T-helper 9 cell (primary cell): ENCODE measurements around the gene TNS1.

Experiments used
- DNase-seq: peaks from one replicate; pipeline ENCODE4 v3.0.0-alpha.2; 2020

The TNS1 gene

GRCh38 chr2:217955881-217956493, 46.8 kb downstream of the TNS1 start:
- no peak for DNase-seq

- no peak for DNase-seq
These were observed 47.6 kb downstream of the TNS1 start for GRCh38 chr2:217954971-217955740.

GRCh38 chr2:217954469-217954868, 48.3 kb downstream of the TNS1 start:
- DNase-seq, result no peak

GRCh38 chr2:217954051-217954450, 48.7 kb downstream of the TNS1 start:
- no peak for DNase-seq

DNA sequence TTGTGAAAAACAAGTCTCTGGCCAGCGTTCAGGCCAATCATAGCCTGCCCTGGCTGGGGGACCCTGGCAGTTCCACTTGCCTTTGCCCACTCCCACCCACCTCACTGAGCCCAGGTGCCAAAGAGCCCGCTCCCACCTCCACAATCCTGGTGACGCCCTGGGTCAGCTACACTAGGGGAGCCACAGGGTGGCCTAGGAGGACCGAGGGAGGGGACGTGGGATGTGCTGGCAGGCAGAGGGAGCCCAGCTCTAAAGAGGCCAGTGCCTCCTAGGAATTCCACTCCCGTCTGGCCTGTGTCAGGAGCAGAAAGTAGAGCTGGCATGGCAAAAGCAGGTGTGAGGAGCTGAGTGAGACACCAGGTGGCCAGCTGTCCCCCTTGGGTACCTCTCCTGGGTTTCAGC, 49.3 kb downstream of the TNS1 start:
- no peak for DNase-seq

GRCh38 chr2:217953011-217953481, 49.7 kb downstream of the TNS1 start:
- no peak for DNase-seq

- no peak for DNase-seq
These were observed 50.4 kb downstream of the TNS1 start for GRCh38 chr2:217952409-217952808.

- no peak for DNase-seq
These were observed 51.1 kb downstream of the TNS1 start for GRCh38 chr2:217951521-217952247.

GRCh38 chr2:217951091-217951490, 51.7 kb downstream of the TNS1 start:
- DNase-seq, result no peak

GRCh38 chr2:217950401-217950871, 52.4 kb downstream of the TNS1 start:
- DNase-seq, result no peak

GRCh38 chr2:217949447-217949846, 53.3 kb downstream of the TNS1 start:
- DNase-seq, result no peak

- no peak for DNase-seq
These were observed 53.9 kb downstream of the TNS1 start for GRCh38 chr2:217948897-217949296.

DNA sequence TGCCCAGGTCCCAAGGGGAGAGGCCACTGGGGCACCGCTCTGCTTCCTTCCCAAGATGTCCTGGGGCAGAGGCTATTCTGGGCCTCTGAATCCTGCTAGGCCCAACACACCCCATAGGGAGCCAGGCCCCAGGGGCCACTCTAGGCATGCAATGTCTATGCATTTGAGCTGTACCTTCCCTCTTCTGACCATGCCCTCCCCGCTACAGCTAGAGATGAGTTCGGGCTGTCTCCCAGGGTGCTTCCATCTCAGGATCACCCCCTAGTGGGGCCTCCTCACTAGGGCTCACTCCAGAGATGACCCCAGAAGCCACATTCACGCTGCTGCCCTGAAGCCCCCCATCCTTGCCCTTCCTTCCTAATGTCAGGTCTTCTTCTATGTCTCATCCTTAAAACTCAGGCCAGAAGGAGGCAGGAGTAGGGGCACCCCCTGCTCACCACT, 54.4 kb downstream of the TNS1 start:
- no peak for DNase-seq

GRCh38 chr2:217947383-217948350, 55.1 kb downstream of the TNS1 start:
- no peak for DNase-seq

GRCh38 chr2:217946051-217946450, 56.7 kb downstream of the TNS1 start:
- no peak for DNase-seq

- DNase-seq, result no peak
These were observed 57.3 kb downstream of the TNS1 start for GRCh38 chr2:217945530-217945929.

DNA sequence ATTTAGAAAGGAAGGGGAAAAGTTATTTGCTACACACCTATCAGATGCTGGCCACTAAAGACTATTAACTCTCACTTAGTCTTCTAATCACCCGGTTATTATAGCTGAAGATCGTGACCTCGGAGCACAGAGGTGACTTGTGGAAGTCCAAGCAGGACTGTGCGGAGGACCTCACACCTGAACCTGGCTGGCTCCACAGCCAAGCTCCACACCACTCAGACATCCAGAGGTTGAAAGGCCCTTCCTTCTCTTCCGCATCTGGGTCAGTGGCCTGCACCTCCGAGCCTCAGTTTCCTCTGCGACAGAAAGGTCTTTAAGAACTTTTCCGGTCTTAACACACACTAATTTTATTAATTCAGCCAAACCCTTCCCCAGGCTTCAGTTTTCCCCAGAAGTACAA, 57.9 kb downstream of the TNS1 start:
- DNase-seq, result no peak

DNA sequence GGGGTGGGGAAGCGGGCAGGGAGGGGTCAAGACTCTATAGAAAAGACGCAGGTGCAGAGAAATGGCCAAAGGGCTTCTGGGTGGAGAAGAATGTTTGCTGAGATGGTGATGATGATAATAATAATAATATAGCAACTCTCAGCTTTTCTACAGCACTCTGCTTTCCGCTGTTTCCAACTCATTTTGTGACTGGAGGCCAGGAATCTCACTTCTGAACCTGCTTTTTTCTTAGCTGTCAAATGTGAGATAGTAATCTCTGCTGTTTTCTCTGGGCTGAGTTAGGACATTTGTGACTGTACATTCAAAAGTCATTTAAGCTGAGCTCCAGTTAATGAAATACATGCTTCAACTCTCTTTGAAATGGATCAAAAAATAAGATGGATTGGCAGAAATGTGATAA, 58.4 kb downstream of the TNS1 start:
- DNase-seq, result no peak

DNA sequence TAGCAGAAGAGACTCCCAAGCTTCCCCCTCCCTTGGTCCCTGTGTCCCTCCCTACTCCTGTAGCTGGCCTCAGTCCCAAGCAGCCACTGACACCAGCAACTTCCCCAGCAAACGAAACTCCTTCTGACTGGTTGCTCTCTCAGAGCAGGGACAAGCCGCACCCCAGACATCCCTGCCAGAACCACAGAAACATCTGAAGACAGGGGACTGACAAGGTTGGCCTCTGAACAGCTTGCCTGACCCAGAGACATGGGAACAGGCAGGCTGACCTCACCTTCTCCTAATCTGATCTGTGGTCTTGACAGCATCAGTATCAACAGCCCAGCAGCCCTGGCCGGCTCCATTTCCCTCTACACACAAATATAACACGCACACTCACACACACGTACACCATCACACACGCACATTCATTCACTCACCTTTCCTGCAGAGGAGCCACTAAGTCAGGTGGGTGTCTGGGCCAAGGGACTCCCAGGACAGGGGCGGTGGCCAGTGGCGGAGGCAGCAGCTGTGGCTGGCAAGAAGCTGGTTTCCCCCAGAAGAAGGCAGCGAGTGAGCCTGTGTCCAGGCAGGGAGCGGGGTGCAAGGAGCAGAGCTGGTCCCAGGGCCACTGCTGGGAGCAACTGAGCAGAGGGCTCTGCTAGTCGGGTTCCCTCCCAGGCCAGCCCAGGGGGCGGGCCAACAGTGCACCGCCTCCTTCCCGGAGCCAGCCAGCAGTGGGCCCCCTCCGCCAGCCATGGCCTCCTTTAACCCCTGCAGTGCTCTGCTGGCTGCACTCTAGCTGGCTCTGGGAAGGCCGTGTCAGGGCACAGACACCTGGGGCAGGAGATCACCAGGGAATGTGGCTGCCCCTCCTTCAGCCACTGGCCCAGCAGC, 59.1 kb downstream of the TNS1 start:
- DNase-seq, result no peak

- DNase-seq, result no peak
These were observed 60.0 kb downstream of the TNS1 start for GRCh38 chr2:217942731-217943335.
